Stimulated activated CD8-positive, alpha-beta memory T cell treated with anti-CD3 and anti-CD28 coated beads, Interleukin-15, amount 100 ng/mL, for 24 hours (primary cell): Measurements from ENCODE around the gene CACNA1B.
"Not testable (repeated sequence)": the region's sequence is repeated elsewhere in the genome, so short reads cannot be mapped to it uniquely, and the experiment has no call there.

Experiments used
- DNase-seq: peaks from one replicate; pipeline ENCODE4 v3.0.0-alpha.2; 2020; ENCODE audit warnings: low read depth

Gene CACNA1B

DNA sequence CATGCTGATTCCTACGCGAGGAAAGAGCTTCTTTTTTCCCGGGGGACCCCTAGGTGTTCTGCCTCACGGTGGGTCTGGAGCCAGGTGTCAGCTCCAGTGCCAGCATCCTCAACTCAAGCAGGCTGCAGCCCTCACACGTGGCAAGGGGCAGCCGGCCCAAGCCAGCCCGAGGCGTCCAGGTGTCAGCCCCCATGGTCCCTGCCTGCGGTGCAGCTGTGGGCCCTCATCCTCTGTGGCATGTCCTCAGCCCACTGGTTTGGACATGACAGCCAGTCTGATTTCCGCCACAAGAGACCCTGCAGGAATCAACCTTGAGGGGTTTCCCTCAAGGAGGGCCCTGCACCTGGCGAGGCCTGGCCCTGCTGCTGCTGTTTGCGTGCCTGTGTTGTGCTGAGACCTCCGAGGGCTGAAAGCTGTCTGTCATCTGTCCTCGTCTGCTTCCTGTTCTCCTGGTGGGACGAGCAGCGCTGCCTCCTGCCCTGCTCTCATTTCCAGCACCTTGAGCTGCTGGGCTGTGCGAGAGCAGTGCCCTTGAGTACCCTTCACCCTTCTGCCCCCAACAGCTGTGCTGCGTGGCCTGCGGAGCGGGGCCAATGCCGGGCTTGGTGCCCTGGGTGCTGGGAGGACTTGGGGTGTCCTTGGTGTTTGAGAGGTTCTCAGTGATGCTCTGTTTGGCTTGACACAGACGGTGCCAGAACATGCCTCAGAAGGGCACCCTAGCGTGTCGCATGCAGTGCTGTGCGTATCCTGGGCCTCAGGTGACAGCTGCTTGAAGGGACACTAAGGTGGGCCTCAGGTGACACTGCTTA, 137.6 kb downstream of the CACNA1B start:
- no peak for DNase-seq

DNA sequence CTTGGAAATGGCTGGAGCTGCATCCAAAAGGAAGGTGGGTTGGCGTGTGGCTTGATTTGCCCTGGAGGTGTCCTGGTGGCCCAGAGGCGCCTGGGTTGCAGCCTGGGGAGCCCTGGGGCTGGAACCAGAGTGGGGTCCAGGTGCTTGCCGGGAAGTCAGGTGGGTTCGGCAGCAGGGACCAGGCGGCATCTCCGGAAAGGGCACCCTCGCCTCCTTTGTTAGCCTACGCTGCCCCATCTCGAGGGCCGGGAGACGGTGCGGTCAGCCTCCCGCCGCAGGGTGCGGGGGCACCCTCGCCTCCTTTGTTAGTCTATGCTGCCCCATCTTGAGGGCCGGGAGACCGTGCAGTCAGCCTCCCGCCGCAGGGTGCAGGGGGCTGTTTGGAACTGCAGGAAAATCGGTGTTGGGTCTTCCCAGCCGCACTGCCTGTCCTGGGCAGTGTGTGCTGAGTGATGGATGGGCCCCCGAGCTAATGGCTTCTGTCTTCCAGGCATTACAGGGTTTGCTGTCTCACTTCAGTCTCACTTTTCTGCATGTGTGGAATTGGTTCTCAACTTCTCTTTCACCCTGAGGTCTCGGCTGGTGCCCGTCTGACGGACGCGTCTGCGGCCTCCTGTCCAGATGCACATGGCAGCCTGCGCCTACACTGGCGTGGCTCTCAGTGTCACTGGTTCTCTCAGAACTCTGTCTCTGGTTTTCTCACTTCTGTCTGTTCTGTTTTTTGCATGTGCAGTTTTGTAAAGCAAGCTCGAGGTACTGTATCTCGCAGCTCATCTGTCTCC, 139.0 kb downstream of the CACNA1B start:
- DNase-seq: no peak

DNA sequence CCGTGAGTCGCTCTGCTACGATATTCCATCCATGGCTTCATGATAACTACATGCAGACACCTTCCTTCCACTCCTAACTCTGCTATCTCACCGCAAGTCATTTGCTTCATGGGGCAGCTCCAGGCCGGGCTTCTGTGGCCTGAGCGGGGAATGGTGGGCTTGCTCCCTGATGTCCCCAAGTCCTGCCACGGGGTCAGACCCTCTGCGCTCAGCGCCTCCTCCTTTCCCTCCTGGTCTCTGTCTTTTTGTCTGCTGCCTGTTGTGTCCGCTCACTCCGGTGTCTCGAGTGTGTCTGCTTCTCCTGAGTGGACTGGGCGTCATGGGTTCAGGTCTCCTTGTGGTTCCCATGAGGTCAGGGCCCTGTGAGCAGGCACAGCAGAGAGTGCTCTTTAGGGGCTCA, 139.6 kb downstream of the CACNA1B start:
- no peak for DNase-seq

DNA sequence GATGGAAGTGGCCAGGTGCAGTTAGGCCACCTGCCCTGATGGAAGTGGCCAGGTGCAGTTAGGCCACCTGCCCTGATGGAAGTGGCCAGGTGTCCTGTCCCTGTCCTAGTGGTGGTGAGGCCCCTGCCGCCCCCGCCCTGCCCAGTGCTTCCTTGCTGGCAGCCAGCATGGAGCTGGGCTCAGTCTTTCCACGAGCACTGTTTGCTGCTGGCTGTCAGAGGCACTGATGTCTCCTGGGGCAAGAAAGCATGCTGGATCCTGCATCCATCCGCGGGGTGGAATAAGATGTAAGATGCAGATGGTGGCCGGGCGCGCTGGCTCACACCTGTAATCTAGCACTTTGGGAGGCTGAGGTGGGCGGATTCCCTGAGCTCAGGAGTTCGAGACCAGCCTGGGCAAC, 141.9 kb downstream of the CACNA1B start:
- not testable (repeated sequence) for DNase-seq

DNA sequence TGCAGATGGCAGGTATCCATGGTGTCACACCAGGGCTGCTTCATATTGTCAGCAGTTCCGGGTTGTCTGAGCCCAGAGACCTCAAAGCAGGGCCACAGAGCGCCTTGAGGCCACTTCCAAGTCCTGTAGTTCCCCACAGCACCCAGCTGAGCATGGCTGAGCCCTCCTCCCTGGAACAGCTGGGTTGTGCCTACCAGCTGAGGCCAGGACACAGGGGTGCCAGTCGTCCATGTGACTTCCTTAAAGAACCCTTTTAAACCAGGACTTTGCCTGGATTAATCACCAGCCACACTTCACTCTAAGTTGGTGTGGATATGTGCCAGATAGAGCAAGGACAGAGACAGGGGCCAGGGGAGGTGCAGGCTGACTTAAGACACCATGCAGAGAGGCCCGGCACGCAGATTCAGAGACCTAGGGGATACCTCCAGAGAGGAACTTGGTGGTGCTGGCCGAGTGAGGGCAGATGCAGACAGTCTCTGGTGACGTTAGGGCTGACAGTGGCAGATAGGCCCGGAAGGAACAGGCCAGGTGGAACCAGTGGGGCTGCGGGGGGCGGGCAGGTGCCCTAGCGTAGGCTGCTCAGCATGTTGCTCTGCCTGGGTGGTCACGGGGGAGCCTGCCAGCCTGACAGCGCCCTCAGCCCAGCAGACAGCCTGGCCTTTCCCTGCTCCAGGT, 142.7 kb downstream of the CACNA1B start:
- no peak for DNase-seq

DNA sequence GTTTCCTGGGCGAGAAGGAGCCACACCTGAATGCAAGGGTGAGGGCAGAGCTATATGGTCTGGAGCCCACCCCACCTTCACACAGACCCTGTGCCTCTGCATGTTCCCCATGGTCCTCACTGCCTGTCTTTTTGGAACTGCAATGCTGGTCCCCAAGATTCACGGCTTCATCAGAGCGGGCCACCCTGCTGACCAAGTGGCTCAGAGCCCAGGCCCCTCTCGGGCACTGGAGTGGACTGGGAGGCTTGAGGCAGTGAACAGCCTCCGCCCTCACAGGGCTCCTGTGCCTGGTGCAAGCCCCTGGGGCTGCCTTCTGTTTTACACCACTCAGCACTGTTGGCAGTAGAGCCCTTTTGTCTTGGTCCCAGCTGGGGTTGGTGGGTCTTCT, 143.2 kb downstream of the CACNA1B start:
- DNase-seq: no peak

DNA sequence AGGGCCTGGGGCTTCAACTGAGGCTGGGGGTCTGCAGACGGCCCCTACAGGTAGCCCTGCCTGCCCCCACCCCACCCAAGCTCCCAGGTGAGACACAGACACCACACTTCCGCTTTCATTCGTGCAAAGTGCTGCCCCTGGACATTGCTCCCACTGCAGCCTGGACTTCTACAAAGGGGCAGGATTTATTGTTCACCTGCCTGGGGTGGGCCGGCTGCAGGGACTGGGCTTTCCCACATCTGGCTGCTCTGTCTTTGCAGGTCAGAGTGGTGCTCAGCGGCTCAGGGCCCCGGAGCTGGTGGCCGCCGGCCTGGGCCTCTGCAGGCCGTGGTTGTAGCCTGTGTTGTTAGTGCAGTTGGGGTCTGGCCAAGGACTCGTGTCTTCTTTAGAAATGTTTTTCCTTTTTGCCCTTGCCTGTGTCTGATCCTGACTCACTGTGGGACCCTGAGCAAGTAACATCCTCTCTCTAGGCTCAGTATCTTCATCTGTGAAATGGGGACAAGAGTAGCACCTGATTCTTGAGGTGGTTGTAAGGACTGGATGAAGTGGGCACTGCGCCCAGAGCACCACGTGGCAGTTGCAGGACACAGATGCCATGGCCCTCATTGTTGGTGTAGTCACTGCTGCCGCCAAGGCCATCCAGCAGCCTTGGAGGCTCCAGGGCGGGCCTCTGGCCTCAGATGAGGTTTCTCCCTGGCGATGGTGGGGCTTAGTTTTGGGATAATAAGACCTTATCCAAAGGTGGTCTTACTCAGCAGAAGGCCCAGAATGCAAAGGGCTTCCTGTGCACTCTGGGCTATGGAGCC, 143.9 kb downstream of the CACNA1B start:
- no peak for DNase-seq

DNA sequence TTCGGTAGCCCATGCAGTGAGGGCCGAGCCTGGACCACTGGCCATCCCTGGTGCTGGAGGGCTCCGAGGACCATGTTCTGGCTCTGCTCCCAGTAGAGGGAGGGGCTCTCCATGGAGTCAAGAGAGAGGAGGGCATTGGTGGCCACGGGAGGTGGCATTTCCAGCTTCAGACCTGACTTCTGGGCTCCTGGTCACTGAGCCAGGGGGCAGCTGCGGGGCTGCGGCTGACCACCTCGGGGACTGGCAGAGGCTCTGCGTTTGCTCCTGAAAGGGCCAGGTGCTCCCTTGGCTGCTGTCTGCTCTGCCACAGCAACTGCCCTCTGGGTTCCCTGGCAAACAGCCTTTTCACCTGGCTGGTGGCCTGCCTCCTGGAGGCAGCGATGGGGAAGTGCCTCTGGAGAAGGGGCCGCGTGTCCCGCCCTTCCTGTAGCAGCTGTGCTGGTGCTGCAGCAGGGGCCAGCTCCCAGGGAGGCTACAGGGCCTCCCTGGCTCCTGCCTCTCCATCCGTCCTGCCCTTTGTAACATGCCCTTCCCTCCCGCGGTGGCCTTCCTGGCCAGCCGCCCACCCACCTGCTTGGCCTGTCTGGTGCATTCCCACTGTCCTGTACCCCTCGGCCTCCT, 144.6 kb downstream of the CACNA1B start:
- DNase-seq: no peak

DNA sequence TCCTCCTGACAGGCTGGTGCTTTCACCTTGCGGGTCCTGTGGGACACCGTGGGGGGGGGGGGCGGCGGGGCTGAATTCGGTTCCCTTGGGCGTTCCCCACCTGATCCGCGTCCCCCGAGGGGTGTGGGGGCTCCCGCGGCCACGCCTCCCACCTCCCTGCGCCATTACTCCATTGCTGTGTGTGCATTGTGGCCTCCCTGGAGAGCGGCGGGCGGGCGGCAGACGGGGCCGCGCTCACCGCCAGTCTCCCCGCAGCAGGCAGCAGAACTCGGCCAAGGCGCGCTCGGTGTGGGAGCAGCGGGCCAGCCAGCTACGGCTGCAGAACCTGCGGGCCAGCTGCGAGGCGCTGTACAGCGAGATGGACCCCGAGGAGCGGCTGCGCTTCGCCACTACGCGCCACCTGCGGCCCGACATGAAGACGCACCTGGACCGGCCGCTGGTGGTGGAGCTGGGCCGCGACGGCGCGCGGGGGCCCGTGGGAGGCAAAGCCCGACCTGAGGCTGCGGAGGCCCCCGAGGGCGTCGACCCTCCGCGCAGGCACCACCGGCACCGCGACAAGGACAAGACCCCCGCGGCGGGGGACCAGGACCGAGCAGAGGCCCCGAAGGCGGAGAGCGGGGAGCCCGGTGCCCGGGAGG, 145.3 kb downstream of the CACNA1B start:
- no peak for DNase-seq

DNA sequence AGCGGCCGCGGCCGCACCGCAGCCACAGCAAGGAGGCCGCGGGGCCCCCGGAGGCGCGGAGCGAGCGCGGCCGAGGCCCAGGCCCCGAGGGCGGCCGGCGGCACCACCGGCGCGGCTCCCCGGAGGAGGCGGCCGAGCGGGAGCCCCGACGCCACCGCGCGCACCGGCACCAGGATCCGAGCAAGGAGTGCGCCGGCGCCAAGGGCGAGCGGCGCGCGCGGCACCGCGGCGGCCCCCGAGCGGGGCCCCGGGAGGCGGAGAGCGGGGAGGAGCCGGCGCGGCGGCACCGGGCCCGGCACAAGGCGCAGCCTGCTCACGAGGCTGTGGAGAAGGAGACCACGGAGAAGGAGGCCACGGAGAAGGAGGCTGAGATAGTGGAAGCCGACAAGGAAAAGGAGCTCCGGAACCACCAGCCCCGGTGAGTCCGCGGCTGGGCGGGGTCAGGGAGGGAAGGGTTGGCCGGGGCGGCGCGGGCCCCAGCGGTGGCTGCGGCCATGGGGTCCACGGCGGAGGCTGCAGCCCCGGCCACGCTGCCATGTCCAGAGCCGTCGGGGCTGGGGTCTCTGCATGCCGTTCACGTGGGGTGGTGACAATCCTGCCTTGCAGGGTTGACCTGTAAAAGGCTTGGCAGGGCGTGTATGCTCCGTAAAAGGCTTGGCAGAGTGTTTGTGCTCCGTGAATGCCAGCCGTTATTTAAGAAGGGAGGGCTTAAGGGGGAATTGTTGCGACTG, 146.0 kb downstream of the CACNA1B start:
- no peak for DNase-seq

DNA sequence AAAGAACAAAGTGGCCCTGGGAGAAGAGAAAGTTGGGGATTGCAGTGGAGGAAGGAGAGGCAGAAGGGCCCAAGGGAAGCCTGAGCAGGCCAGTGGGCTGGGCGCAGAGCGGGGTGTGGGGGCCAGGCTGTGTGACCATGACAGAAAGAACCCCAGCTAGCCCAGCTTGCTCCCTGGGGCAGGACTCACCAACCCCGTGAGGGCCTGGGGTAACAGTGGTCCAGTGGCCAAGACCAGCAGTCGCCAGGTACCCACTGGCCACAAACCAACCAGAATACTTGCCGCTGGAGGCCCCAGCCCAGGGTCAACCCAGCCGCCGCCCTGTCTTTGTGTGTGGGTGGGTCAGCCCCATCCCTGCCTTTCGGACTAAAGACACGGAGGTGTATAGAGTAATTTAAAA, 146.5 kb downstream of the CACNA1B start:
- no peak for DNase-seq

DNA sequence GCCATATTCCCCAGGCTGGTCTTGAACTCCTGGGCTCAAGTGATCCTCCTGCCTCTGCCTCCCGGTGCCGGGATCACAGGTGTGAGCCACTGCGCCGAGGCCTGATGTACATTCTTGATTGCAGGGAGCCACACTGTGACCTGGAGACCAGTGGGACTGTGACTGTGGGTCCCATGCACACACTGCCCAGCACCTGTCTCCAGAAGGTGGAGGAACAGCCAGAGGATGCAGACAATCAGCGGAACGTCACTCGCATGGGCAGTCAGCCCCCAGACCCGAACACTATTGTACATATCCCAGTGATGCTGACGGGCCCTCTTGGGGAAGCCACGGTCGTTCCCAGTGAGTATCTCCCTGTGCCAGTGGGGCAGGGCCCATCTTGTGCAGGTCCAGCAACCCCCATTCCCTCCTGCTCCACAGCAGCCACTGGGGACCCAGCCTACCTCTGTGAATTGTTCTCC, 147.3 kb downstream of the CACNA1B start:
- DNase-seq: no peak

DNA sequence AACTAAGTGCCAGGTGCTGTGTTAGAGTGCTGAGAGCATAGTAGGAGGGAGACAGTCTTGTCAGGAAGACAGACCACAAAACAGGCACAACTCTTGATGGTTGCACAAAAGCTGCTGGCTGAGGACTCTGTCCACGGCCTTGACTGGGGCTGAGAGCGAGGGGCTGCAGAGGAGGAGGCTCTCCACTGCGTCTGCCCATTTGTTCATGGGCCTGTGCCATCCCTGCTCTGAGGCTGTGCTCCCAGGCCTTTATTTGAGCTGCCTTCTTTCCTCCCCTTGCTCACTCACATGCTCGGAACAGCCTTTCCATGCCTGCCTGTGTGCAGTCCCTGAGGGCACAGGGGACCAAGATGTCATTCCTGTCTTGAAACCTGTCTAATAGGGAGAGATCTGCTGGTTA, 147.8 kb downstream of the CACNA1B start:
- no peak for DNase-seq

DNA sequence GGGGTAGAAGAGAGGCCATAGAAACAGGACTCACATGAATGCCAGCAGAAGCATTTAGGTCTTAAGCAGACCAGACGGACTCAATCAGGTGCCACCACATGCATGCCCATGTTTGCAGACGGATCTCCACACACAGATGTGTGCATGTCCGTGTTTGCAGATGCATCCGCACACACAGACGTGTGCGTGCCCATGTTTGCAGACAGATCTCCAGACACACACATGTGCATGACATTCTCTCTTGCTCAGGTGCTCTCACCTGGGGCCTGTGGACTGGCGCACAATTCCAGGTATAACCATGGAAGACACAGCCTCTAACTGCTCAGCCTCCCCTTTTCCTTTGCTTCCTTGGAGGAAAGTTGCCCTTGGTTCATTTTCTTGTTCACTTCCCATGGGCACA, 148.3 kb downstream of the CACNA1B start:
- no peak for DNase-seq

DNA sequence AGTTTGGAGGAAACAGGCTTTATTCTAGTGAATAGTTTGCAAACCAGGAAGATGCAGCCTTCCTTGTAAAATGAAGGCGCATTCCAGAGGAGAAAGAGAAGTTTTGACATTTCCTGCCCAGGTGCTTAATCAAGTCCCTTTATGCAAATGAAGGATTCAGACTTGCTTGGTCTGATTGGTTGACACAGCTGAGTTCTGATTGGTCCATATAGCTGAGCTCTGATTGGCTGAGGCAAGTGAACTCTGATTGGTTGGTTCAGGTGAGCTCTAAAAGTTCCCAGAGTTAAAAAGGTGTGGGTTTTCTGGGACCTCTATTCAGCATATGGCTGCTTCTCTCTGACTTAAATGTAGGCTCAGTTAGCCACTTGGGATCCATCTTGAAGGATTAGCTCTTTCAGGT, 151.0 kb downstream of the CACNA1B start:
- no peak for DNase-seq

DNA sequence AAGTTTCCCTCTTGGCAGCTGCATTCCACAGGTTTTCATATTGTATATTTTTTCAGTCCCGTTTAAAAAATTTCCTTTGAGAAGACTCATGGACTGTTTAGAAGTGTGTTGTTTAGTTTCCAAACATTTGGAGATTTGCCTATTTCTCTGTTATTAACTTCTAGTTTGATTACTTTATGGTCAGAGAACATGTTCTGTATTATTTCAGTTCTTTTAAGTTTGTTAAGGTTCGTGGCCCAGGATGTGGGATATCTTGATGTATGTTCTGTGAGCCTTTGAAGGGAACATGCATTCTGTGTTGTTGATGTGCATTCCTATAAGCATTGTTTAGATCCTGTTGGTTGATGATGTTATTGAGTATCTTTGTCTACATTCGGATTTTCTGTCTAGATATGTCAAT, 153.6 kb downstream of the CACNA1B start:
- DNase-seq: no peak

DNA sequence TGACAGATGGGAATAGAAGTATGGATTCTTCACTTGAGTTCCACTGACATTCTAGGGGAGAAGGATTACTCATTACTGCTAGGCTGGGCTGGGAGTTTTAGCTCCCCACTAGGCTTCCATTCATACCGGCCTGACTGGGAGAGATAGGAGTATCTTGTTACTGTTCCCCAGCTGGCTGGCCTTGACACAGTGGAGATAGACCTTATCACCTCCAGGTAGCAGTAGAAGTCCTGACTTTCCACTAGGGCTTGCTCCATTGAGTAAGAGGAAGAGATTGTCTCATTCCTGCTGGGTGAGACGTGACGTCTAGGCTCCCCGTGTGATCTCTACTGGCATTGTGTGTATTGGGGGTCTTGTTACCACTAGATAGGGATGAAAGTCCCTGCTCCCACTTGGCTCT, 156.4 kb downstream of the CACNA1B start:
- DNase-seq: no peak

DNA sequence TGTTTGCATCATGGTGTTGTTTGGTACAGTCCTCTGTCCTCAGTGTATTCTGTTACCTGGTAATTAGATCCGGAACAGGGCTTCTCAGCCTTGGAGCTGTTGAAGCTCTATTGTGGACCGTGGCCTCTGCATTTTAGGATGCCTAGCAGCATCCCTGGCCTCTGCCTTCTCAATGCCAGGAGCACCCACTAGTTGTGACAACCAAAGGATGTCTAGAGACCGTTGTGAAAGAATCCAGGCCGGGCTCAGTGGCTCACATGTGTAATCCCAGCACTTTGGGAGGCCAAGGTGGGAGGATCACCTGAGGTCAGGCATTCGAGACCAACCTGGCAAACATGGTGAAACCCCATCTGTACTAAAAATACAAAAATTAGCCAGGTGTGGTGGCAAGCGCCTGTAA, 159.6 kb downstream of the CACNA1B start:
- no peak for DNase-seq

DNA sequence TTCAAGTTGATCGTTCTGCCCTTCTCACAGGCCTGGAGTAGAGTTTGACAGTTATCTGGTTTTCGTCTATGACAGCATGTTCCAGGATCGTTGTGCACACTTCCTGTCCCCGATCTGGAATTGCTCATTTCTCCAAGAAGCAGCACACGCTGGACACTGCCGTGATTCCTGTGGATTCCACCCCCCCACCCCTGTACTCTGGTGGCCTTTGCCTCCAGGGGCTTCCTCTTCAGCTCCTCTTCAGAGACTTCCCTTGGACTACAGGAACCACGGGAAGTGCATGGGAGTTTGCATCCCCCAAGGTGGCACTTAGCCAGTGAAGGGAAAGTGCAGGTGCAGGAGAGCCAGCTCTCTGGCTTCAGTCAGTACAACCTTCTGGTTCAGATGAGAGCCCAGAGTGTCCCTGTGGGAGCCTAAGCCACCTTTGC, 160.7 kb downstream of the CACNA1B start:
- no peak for DNase-seq
